Left renal pelvis (tissue), 4 donors: Measurements from ENCODE around the gene CNTNAP2. TPM values are rescaled to one million over a fixed set of nuclear protein-coding genes. Genes with fewer than 3 reads are reported as not detected.

ENCODE experiments used
- DNase-seq, 4 donors: peaks; one replicate each; pipeline ENCODE4 v3.0.0-alpha.2; 2013; ENCODE audit warnings: low read depth in 4 of 4, low spot score in 3 of 4
- polyA plus RNA-seq, 4 donors: library from polyadenylated mRNA; unstranded; fragments of 120-200 nt; gene quantifications; one replicate each; pipeline ENCODE4 v1.2.1, GENCODE V29; 2013; ENCODE audit not compliant: insufficient read length in 4 of 4

Gene CNTNAP2
- polyA plus RNA-seq, 4 donors, result 23.5 to 71.0 (median 29.4) TPM

DNA sequence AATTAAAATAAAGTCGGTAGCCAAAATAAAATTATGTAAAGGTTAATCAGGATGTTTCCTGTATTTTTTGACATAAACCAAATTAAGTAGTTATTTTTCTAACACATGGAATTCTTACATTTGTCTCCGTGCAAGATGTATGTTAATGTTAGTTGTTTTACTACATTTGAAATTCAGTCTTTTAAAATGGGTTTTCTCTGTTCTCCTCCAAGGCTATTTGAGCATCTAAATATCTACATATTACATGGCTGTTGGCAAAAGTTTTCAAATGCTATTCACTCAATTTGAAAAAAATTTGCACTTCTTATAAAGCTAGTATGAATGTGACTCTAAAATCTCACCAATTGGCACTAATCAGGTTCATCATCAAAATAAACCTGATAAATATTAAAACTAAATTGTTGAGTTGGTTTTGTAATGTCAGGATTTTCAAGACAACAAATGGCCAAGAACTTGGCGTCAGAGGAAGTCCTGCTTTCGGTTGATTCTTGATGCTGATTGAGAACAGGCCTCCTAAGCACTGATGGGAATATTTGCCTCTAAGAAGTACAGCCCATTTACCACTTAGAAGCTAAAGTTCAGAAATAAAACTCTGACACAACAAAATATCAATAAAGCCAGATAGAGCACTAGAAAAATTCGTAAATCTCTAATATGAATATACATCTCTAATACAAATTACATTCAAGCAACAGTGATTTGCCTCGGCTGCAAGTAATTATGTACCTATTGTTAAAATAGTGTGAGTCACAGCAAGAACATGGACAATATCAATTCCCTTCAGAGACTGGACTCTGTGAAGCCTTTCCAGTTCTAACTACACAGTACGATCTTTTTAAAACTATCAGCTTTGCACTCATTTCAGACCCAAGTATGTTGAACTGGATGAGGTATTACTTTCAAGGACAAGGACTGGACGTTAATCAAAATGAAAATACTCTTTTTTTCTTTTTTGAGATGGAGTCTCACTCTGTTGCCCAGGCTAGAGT lies 1740.8 kb downstream of the CNTNAP2 start:
- no peak for DNase-seq

DNA sequence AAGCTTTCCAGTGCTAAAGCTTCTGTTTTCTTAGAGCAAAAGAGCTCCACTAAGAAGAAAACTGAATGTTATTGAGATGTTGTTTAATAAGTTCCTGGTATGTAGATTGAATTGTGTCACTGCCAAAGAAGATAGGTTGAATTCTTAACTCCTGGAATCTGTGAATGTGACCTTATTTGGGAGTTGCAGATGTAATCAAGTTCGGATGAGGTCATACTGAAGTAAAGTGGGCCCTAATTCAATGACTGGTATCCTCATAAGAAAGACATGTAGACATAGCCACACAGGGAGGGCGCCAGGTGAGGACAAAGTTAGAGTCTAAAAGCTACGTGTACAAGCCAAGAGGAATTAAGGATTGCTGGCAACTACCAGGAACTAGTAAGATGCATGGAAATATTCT lies 1741.8 kb downstream of the CNTNAP2 start:
- DNase-seq, result no peak

DNA sequence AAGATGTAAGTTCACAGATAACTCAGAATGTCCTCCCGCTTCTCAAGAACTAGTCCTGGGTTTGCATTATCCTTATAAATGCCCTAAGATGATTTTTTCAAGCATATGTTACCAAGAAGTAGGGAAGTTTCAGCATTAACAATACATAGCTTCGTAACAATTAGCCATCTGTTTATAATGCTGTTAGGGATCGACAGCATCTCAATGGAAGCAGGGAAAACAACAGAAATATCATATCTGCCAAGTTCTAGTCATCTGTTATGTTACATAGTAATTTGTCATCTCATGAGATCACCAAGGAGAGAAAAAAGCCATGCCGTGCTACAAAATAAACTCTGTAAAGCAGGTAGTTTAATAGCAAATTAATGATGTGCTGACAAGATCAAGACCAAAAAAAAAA lies 1742.4 kb downstream of the CNTNAP2 start:
- DNase-seq, result no peak

DNA sequence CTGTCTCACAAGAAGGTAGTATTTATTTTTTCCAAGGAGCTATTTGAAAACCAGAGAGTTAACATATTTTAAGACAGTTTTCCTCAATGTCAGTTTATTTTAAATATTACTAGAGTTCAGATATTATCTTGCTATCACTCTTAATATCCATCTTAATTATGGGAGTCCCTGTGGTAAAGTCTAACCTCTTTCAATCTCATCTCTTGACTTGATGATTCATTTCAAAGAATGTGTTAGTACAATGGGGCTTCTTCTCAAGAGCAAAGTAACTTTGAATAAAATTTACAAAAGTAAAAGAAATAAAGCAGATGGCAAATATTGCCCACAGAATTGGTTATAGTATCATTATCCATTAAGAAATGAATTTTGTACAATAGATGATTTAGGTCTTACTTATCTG lies 1742.9 kb downstream of the CNTNAP2 start:
- DNase-seq, result no peak

DNA sequence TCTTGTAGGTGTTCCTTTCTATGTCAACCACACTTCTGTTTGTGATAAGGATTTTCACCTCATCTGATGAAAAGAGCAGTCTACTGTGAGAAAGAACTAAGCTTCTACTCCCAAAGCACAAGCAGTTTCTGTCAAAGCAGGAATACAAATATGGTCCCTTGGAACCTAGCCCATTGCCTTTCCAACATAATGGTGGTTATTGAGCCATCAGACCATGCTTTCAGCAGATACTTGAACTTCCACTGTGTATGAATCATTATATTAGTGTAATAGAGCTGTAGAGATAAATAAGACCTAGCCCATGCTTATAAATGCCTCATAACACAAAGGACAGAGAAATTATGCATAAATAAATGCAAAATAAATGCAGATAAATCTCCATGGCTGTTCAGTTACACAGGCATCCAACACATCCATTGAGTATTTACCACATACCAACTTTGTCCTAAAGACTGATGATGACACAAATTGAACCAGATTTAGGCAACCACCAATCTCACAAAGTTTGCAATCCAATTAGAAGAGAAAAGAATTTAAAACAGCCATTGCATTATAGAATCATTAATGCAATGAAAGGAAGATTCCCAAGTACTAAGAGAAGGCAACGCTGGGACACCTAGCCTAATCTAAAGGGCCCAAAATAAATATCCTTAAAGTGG lies 1744.6 kb downstream of the CNTNAP2 start:
- DNase-seq, result no peak

DNA sequence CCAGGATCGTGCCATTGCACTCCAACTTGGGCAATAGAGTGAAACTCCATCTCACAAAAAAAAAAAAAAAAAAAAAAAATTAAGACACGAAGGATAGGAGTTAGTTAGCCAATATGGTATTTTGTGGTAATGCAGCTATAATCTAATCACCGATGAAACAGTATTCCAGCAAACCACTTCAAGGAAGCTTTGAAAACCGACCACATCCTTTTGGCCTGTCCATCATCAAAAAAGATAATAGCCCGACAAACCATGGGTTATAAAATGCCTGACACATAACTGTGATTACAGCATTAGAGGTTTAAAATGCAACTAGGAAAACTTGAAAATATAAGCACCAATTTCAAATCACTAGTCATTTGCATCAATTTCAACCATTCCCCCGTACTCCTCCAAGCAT lies 1745.3 kb downstream of the CNTNAP2 start:
- DNase-seq, result no peak

DNA sequence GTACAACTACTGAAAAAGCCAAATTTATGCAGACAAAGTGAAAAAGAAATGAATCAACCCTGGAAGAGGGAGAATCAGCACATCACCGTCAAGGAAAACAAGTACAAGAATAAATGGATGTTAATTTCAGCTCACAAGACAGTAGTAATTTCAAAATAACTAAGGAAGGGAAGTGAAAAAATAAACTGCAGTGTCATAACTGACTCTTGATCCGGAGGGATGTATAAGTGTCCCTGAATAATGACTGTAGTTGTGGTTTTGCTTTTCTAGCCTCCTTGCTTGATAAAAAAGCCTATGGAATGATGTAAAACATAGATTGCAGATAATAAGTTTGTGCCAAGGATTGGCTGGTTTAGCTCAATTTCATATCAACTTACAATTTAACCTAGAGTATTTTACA lies 1752.9 kb downstream of the CNTNAP2 start:
- DNase-seq, result no peak

DNA sequence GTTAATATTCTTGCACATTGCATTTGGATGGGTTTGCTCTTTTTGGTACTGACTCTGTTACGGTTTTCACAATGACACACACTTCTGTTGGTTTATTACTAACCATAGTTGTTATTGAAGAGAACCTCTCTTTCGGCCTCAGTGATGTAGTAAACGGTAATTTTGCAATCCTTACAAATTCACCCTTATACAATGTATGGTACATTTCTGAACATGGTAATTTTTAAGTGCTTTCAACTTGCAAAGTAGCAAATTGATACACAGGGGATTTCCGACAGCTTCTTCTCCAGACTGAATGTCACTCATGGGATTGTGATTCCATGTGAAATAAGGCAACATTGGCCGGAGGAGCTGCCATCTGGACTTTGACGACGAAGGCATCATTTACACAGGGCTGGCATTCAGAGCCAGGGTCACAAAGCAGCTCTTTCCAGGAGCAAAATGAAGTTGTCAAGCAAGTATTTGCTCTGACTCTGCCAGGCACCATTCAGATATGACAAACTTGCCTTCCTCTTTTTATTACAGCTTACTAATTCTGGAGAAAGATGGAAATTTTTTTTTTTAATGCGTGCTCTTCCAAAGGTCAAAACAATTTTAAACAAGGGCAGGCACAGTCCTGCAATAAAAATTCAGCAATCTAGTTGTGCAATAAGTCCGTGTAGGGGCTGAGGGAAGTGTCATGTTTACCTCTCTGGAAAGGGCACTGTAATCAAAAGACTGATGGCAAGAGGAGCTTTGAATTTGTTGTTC lies 1762.5 kb downstream of the CNTNAP2 start:
- DNase-seq, result no peak

DNA sequence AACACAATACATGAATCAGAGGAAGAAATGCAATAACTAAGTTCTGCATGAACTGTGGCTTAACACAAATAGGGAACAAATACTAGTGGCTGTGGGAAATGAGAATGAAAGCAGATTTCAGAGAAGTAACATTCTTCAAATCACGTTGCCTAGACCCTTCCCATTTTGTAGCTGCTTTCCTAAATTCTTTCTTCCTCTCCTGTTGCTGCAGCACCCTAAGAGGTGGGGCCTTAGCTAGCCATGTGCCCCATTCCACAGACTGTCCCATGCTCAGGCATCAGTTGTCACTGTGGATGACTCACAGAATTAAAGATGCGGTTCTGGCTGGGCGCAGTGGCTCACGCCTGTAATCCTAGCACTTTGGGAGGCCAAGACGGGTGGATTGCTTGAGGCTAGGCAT lies 1769.3 kb downstream of the CNTNAP2 start:
- DNase-seq, result no peak

DNA sequence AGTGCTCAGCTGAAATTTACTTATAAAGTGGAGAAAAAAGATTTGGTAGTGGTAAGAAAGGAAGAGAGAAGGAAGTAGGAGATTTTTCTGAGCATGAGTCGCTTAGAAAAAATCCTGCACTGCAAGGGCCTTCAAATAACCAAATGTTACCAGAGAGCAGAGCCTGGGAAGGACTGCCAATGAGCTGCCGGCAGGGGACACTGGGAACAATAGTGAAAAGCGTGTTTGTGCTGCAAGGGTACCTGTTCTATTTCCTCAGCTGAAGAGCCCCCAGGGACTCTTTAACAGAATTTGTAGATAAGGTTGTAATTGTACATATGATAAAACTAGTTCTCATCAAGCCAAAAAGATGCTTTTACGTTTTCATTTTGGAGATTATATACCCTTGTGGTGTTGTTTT lies 1777.7 kb downstream of the CNTNAP2 start:
- no peak for DNase-seq

DNA sequence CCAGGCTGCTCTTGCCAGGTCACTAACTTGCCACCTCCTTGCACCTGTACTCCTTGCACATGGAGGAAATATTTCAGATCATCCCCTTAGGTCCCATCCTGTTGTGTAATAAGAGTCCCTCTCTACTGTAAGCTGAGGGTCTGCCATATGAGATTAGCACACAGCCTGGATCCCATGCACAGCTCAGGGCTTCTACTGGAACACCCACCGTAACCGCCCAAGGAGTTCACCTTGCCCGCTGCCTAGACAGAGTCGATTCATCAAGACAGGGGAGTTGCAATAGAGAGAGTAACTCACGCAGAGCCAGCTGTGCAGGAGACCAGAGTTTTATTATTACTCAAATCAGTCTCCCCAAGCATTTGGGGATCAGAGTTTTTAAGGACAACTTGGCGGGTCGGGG lies 1779.5 kb downstream of the CNTNAP2 start:
- DNase-seq, result no peak

DNA sequence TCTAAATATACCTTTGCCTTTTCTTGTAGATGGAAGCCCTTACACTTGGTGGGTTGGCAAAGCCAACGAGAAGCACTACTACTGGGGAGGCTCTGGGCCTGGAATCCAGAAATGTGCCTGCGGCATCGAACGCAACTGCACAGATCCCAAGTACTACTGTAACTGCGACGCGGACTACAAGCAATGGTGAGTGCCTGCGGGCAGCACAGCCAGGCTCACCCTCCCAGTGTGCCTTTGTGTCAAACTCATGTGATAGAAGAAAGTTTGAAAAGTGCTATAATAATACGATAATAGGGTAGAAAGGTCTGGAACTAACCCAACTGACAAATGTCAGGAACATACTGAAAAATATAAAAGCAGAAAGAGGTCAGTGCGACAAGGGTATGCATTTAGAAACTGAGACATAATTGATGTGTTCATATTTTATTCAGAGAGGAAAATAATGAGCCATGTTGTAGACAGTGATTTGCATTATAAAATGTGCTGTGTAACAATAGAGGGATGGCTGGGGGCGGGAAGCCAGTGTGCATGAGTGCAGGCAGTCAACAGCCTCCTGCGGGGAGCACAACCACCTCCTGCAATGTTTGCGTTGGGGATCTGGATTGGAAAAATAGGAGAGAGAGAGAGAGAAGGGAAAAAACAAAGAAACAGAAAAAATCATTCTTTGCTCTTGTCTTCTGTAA lies 1787.1 kb downstream of the CNTNAP2 start:
- no peak for DNase-seq

DNA sequence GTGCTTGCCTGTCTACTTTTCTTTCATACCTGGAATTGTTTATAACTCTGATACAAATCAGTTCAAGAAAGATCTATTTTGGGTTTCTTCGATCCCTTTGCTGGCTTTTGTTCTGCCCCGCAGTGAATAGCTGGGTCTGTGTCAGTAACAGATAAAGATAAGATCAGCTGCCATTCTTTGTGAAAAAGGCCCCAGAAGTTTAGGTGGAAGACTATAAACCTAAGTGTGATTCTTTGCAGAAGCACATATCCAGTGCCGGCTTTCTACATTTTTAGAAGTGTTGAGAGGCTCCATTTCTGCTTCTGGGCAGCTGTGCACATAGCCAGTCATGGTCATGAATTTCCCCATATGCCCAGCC lies 1787.6 kb downstream of the CNTNAP2 start:
- no peak for DNase-seq

DNA sequence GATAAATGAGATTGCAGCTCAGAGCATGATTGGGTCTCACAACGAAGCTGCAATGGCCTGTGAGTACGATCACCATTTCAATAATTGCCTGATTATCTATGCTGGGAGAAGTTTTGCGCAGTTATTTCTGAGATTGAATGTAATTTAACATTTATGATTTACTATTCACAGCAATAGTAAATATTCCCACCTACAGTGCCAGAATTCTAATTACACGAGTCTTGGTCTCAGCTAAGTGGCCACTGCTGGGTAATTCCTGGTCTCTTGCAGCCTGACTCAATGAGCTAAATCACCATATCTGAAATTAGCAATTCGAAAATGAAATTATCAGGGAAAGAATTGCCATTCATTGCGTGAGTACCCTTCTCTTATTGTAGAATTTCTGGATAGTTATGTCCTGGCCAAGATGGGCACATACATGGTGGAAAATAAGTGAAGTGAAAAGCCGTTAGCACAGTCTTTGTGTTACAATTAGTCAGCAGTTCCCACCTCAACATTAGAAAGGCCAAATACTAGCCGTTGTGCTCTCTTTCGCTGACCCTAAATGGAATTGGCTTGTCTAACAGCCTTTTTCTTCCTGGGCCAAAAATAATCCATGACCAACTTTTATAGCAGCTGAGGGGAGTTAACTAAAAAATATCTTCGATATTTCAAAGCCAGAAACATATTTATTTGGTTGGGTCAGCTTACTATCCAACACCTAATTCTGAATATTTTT lies 1793.0 kb downstream of the CNTNAP2 start:
- DNase-seq, result no peak

DNA sequence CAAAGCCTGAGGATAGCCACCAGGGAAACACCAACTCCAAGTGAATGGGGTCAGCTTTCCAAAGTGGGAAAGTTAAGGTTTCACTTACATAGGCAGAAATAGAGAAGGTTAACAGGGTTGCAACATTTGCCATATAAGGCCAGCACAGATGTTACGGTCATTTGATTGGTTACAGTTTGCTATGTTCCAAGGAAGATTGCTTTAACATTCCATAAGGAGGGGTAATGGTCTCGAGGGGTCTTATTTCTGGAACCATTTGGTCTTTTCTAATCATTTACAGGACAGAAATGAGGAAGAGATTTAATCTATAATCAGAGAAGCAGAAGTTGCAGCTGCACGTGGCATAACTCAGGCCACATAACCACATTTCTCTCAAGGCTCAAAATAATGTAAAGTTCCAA lies 1794.6 kb downstream of the CNTNAP2 start:
- peak in 1 of 4 donors; percentile 12 for DNase-seq

DNA sequence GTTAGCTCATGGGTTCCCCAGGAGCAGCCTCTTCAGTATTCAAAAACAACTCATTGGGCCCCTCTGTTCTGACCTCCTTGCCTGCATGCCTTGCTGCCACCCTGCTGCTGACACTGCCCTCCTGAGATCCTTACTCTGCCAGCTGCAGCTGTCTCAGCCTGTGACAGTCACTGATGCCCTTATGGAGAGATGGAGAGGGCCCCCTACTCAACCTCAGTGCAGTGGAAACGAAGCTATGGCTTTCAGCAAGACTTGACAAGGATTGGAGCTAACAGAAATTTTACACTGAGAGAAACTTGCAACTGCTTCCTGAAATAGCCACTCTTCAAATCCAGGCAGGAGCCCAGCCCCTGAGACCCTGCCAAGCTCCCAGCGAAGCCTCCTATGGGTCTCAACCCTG lies 1795.7 kb downstream of the CNTNAP2 start:
- DNase-seq, result no peak

DNA sequence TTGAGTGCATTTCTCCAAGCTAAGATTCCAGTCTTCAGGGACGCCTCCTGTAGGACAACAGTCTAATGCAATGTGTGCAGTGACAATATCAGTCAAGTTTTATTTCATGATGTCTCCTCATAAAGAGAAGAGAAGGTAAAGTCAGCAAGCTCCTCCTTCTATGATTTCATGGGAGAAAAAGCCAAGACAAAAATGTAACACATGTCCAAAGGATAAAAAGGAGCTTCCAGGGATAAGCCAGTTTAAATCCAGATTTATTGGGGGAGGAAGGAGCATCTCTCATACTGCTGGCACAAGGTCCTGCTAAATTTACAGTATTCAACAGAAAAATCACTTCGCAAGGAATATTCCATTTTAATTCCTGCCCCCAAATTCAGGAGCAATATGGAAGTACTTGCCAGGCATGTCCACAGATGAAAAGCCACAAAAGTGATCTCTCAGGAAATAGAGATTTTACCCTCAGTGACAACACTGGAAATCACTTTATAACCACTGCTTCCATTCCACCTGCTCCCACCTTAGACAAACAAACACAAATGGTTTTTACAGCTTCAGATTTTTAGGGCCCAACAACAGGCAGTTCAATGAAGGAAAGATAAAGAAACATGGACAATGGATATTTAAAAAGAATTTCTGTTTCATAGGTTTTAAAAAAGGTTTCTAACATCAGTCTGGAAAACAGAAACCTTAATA lies 1796.5 kb downstream of the CNTNAP2 start:
- no peak for DNase-seq

DNA sequence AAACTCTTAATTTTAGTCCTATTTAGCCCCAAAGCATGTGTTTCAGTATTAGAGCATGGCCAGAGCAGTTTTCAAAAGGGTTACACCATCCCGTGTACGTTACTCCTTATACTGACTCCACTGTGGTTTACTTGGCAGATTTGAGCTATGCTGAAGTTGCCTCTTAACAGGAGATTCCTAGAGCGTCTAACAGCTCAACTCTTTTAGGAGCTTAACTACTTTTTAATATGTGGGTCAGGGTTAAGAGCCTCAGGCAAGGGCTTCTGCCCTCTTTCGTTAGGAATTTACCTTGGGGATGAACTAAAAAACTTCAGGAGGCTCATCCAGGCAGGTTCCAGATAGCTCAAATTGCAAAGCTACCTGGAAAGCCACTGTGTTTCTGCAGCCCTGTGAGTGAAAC lies 1799.2 kb downstream of the CNTNAP2 start:
- no peak for DNase-seq

DNA sequence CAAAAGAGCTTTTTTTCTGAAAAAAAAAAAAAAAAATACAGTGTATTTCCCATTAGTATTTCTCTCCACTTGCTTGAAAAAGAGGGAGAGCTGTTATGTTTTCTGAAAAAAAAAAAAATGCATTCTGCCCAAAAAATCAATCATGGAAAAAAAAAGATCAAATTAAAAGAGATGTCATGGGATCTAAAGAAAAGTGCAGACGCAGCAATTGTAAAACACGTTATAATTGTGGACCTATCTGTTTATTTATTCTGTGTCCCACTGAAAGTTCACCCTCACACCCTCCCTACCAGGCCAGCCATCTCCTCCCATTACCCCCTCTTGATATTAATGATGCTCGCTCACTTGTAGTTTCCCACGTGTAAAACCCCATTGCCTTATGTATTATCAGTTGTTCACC lies 1800.0 kb downstream of the CNTNAP2 start:
- no peak for DNase-seq

DNA sequence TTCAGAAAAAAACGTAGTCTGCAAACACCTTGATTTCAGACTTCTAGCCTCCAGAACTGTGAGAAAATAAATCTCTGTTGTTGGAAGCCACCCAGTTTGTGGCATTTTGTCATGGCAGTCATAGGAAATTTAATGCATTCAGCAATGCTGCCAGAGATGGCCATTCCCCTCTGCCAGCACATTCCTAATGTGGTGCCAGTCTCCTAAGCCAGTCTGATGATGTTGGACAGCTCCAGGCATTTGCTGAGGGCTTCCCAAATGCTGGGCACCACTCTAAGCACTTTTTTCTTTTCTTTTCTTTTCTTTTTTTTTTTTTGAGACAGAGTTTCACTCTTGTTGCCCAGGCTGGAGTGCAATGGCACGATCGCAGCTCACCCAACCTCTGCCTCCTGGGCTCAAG lies 1807.2 kb downstream of the CNTNAP2 start:
- no peak for DNase-seq
